H1 (cell line): ENCODE results near the gene SYNDIG1. TPM values are rescaled to one million over a fixed set of nuclear protein-coding genes. Genes with fewer than 3 reads are reported as not detected.

Source experiments
- CTCF ChIP-seq, 3 experiments: IDR thresholded peaks; 1 replicate in 2 of 3; 2 replicates in 1 of 3; pipeline versions ENCODE4 v1.5.1 to v1.6.1; 2011; ENCODE audit warnings: low read length in 3 of 3, mild to moderate bottlenecking in 3 of 3, inconsistent platforms in 2 of 3, low read depth in 1 of 3, moderate library complexity in 1 of 3; ENCODE audit not compliant: insufficient read depth in 1 of 3; ENCODE audit errors: control extremely low read depth in 1 of 3
- JUN ChIP-seq: IDR thresholded peaks from 2 replicates; pipeline ENCODE4 v1.6.1; 2011; ENCODE audit warnings: low read depth, mild to moderate bottlenecking, improper control_type of control experiment, low read length
- KDM4A ChIP-seq: IDR thresholded peaks from one replicate; pipeline ENCODE4 v1.7.1; 2012; ENCODE audit warnings: low read depth, mild to moderate bottlenecking, moderate library complexity, low read length, inconsistent platforms; ENCODE audit not compliant: severe bottlenecking
- SP1 ChIP-seq: IDR thresholded peaks from 2 replicates; pipeline ENCODE4 v1.6.1; 2011; ENCODE audit warnings: low read depth, low read length
- SUZ12 ChIP-seq: fragments of 200-600 bp; sonication (generic); IDR thresholded peaks from 2 replicates; pipeline ENCODE4 v1.6.1; 2012; ENCODE audit warnings: mild to moderate bottlenecking, inconsistent platforms, low read length, moderate library complexity, mixed read lengths
- TAF7 ChIP-seq: optimal IDR thresholded peaks from 2 replicates; pipeline ENCODE3; 2011; ENCODE audit warnings: low read depth, mild to moderate bottlenecking, inconsistent platforms, low read length, moderate library complexity, borderline replicate concordance
- polyA plus RNA-seq, 7 experiments: library from polyadenylated mRNA; depleted of rRNA in 3 of 7; stranded (reverse) in 5 of 7; unstranded in 2 of 7; fragments of >200 nt in 5 of 7; fragments of 200-250 nt in 2 of 7; gene quantifications; 1 replicate in 5 of 7; 2 replicates in 1 of 7; 4 replicates in 1 of 7; pipeline versions ENCODE4 v1.2.1 to v1.2.3, GENCODE V29; 2011 to 2013; ENCODE audit warnings: missing spikeins in 2 of 7, mixed read lengths in 2 of 7
- total RNA-seq: library from RNA; stranded (reverse); fragmentation: NEBNext Ultra II Directional; extraction: Animal tissue kit (Norgen Biotek cat#: 25700); gene quantifications from 2 replicates; pipeline ENCODE4 v1.2.1, GENCODE V29; 2021
- TF ChIP-seq, protein P1 (sequence below): IDR thresholded peaks from 2 replicates; pipeline ENCODE4 v1.6.1; 2012; ENCODE audit warnings: inconsistent platforms
- TF ChIP-seq, protein P2 (sequence below): IDR thresholded peaks from 2 replicates; pipeline ENCODE4 v1.6.1; 2012; ENCODE audit warnings: low read length, inconsistent platforms

Gene SYNDIG1
- total and polyA plus RNA-seq, 2 of the 8 experiments (the other 6 are each of a cell fraction or from before 2014, with no cell fraction given): 6.5 to 7.8 TPM

GRCh38 chr20:24544371-24544770 lies 74.9 kb downstream of the SYNDIG1 start (continued):
- TF ChIP-seq, protein P1, sequence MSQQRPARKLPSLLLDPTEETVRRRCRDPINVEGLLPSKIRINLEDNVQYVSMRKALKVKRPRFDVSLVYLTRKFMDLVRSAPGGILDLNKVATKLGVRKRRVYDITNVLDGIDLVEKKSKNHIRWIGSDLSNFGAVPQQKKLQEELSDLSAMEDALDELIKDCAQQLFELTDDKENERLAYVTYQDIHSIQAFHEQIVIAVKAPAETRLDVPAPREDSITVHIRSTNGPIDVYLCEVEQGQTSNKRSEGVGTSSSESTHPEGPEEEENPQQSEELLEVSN: no peak
- TF ChIP-seq KDM4A: no peak
- TF ChIP-seq TAF7: no peak
- TF ChIP-seq JUN: no peak
- TF ChIP-seq, protein P2, sequence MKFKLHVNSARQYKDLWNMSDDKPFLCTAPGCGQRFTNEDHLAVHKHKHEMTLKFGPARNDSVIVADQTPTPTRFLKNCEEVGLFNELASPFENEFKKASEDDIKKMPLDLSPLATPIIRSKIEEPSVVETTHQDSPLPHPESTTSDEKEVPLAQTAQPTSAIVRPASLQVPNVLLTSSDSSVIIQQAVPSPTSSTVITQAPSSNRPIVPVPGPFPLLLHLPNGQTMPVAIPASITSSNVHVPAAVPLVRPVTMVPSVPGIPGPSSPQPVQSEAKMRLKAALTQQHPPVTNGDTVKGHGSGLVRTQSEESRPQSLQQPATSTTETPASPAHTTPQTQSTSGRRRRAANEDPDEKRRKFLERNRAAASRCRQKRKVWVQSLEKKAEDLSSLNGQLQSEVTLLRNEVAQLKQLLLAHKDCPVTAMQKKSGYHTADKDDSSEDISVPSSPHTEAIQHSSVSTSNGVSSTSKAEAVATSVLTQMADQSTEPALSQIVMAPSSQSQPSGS: no peak
- TF ChIP-seq SP1: no peak
- no peak for TF ChIP-seq CTCF (IDR thresholded peaks at IDR 0.05; ENCODE audit: control extremely low read depth in 1 of 3, insufficient read depth in 1 of 3, low read depth in 1 of 3, low read length in 3 of 3)
- no peak for TF ChIP-seq SUZ12
